Progenitor cell of endocrine pancreas (in vitro differentiated cells): ENCODE measurements around the gene TBCD. TPM values are rescaled to one million over a fixed set of nuclear protein-coding genes. Genes with fewer than 3 reads are reported as not detected.

Source experiments
- DNase-seq: peaks from one replicate; pipeline ENCODE4 v3.0.0; 2021; ENCODE audit warnings: low spot score; ENCODE audit not compliant: unreplicated experiment
- H3K27ac Mint-ChIP-seq: 2 replicates; pipeline ENCODE4 v1.8.0; 2021; ENCODE audit warnings: mild to moderate bottlenecking, moderate library complexity, mixed read lengths
- H3K27me3 Mint-ChIP-seq: 2 replicates; pipeline ENCODE4 v1.8.0; 2021; ENCODE audit warnings: mixed read lengths
- H3K36me3 Mint-ChIP-seq: 2 replicates; pipeline ENCODE4 v1.8.0; 2022; ENCODE audit warnings: mixed read lengths; ENCODE audit not compliant: insufficient read depth
- H3K4me1 Mint-ChIP-seq: 2 replicates; pipeline ENCODE4 v1.8.0; 2021; ENCODE audit warnings: low read depth, mixed read lengths
- H3K4me3 Mint-ChIP-seq: 2 replicates; pipeline ENCODE4 v1.8.0; 2021; ENCODE audit warnings: low read depth, mild to moderate bottlenecking, moderate library complexity, mixed read lengths
- H3K9me3 Mint-ChIP-seq: 2 replicates; pipeline ENCODE4 v1.8.0; 2021; ENCODE audit warnings: low read depth, mixed read lengths
- CTCF ChIP-seq: fragments of 200-600 bp; sonication (generic); IDR thresholded peaks from one replicate; pipeline ENCODE4 v1.5.0; 2021; ENCODE audit warnings: antibody characterized with exemption, mild to moderate bottlenecking; ENCODE audit not compliant: unreplicated experiment
- total RNA-seq: library from RNA; stranded (reverse); gene quantifications from 2 replicates; pipeline ENCODE4 v1.2.1, GENCODE V29; 2021

TBCD gene
- total RNA-seq, 1 donor from 2014 or later, result 95.6 TPM

- DNase-seq, result no peak
- no peak for TF ChIP-seq CTCF
- Mint-ChIP-seq H3K4me1 (peaks cover 6% of the 10 kb centered on the region), H3K27ac (no peak overlapping the region), H3K27me3 (no peaks in the 10 kb centered on the region), H3K36me3 (peaks cover 4% of the 10 kb centered on the region), H3K4me3 (no peak overlapping the region), H3K9me3 (no peaks in the 10 kb centered on the region)
Observed at GRCh38 chr17:82836823-82837357, 85.0 kb downstream of the TBCD start.

GRCh38 chr17:82837586-82838320 lies 85.9 kb downstream of the TBCD start:
- H3K9me3 Mint-ChIP-seq, result no peaks in the 10 kb centered on the region
- H3K27ac Mint-ChIP-seq, result no peak overlapping the region
- peaks cover 6% of the 10 kb centered on the region for H3K4me1 Mint-ChIP-seq
- no peak for DNase-seq
- no peak for TF ChIP-seq CTCF
- no peaks in the 10 kb centered on the region for H3K27me3 Mint-ChIP-seq
- H3K4me3 Mint-ChIP-seq, result no peak overlapping the region
- peaks cover 4% of the 10 kb centered on the region for H3K36me3 Mint-ChIP-seq

GRCh38 chr17:82838386-82839063 lies 86.7 kb downstream of the TBCD start:
- H3K4me1 Mint-ChIP-seq, result peaks cover 6% of the 10 kb centered on the region

GRCh38 chr17:82839617-82840292 lies 87.9 kb downstream of the TBCD start, which contains the start of gene ZNF750:
Gene ZNF750 (minus strand): TSS chr17:82840022. CDS start chr17:82832454, 7,568 bp downstream.
- Mint-ChIP-seq H3K36me3 (no peaks in the 10 kb centered on the region), H3K9me3 (no peaks in the 10 kb centered on the region), H3K4me3 (no peak within 1 kb of the TSS), H3K27ac (no peak within 1 kb of the TSS), H3K4me1 (peaks cover 6% of the 10 kb centered on the region), H3K27me3 (no peaks in the 10 kb centered on the region)
- no peak for DNase-seq
- TF ChIP-seq CTCF, result no peak

More at GRCh38 chr17:82838386-82839063, 86.7 kb downstream of the TBCD start:
- no peak overlapping the region for H3K4me3 Mint-ChIP-seq
- H3K27me3 Mint-ChIP-seq, result no peaks in the 10 kb centered on the region
- no peaks in the 10 kb centered on the region for H3K9me3 Mint-ChIP-seq
- no peak overlapping the region for H3K27ac Mint-ChIP-seq
- no peak for DNase-seq
- no peak for TF ChIP-seq CTCF
- H3K36me3 Mint-ChIP-seq, result no peaks in the 10 kb centered on the region

GRCh38 chr17:82840431-82840831 lies 88.6 kb downstream of the TBCD start:
- H3K9me3 Mint-ChIP-seq, result no peaks in the 10 kb centered on the region
- H3K27me3 Mint-ChIP-seq, result no peaks in the 10 kb centered on the region
- no peaks in the 10 kb centered on the region for H3K36me3 Mint-ChIP-seq
- H3K4me1 Mint-ChIP-seq, result peaks cover 6% of the 10 kb centered on the region
- no peak for TF ChIP-seq CTCF
- H3K27ac Mint-ChIP-seq, result no peak overlapping the region
- H3K4me3 Mint-ChIP-seq, result no peak overlapping the region
- no peak for DNase-seq
